ENCODE measurements around the gene APLNR. TPM values are rescaled to one million over a fixed set of nuclear protein-coding genes. Genes with fewer than 3 reads are reported as not detected.

Gene APLNR
- total and polyA plus RNA-seq, 10 of the 15 experiments (the other 5 are each of a cell fraction or from before 2014, with no cell fraction given), result 0.11 TPM; not detected in 9

DNA sequence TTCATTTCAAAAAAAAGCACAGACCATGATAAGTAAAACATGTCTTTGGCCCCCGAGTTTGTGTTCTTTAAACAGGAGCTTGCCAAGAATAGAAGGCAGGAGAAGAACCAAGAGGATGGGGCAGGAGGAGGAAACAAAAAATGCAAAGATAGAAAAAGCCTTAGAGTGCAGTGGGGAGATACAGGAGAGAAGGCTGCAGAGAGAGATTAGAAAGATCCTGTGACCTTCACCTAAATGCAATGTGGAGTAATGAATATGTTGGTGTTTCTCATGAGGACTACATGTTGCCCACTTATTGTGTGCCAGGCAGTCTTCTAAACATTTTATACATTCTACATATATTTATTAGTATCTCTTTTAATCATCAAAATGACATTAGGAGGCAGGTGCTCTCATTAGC is 2.3 kb upstream of the APLNR start:
- no peaks in the 10 kb centered on the region for H4K20me1 ChIP-seq (ENCODE audit: control insufficient read depth, insufficient read depth)
- intact Hi-C loops (cut with micrococcal nuclease; ENCODE audit: unreplicated experiment), result no loop called here
- TF ChIP-seq YBX1 (IDR thresholded peaks at IDR 0.05) (no peak), NRF1 (conservative IDR thresholded peaks at IDR 0.05; ENCODE audit: low read depth, low read length) (no peak), DPF2 (IDR thresholded peaks at IDR 0.05) (no peak), EP300 (IDR thresholded peaks at IDR 0.05; ENCODE audit: borderline replicate concordance in 1 of 2, control insufficient read depth in 1 of 2, low read depth in 2 of 2, low read length in 2 of 2) (no peak), NR2C1 (IDR thresholded peaks at IDR 0.05) (no peak), MYC (IDR thresholded peaks at IDR 0.05; ENCODE audit: insufficient read depth, insufficient read length, insufficient replicate concordance, low read length, severe bottlenecking) (no peak), BMI1 (IDR thresholded peaks at IDR 0.05; ENCODE audit: borderline replicate concordance) (no peak), NFIC (IDR thresholded peaks at IDR 0.05; ENCODE audit: low read depth, low read length) (no peak), WRNIP1 (IDR thresholded peaks at IDR 0.05; ENCODE audit: borderline replicate concordance, low read depth, low read length) (no peak), RUNX3 (IDR thresholded peaks at IDR 0.05; ENCODE audit: low read length) (no peak), ZNF384 (IDR thresholded peaks at IDR 0.05; ENCODE audit: borderline replicate concordance, low read depth, low read length) (no peak), CHD4 (IDR thresholded peaks at IDR 0.05) (no peak), RAD21 (IDR thresholded peaks at IDR 0.05; ENCODE audit: insufficient read depth, low read depth, low read length) (no peak), MTA2 (IDR thresholded peaks at IDR 0.05; ENCODE audit: low read depth) (no peak)
- TF ChIP-seq, protein P1, sequence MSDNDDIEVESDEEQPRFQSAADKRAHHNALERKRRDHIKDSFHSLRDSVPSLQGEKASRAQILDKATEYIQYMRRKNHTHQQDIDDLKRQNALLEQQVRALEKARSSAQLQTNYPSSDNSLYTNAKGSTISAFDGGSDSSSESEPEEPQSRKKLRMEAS (IDR thresholded peaks at IDR 0.05; ENCODE audit: low read depth, low read length), result no peak
- TF ChIP-seq, protein P2, sequence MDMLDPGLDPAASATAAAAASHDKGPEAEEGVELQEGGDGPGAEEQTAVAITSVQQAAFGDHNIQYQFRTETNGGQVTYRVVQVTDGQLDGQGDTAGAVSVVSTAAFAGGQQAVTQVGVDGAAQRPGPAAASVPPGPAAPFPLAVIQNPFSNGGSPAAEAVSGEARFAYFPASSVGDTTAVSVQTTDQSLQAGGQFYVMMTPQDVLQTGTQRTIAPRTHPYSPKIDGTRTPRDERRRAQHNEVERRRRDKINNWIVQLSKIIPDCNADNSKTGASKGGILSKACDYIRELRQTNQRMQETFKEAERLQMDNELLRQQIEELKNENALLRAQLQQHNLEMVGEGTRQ (IDR thresholded peaks at IDR 0.05; ENCODE audit: borderline replicate concordance, low read depth, low read length), result no peak
- H3K27ac ChIP-seq (ENCODE audit: control insufficient read depth, insufficient read depth), result no peak overlapping the region
- in situ Hi-C loops (cut with MboI), result no loop called here
- RAD21 ChIA-PET (ENCODE audit: unreplicated experiment), result interaction anchor here (1.5 kb wide), 1 partner anchor 10 kb away, joined by 3 read pairs; no protein-coding TSS in a partner anchor
- H3K9me3 ChIP-seq (replicated peaks; ENCODE audit: control insufficient read depth, insufficient read depth, low read length), result no peaks in the 10 kb centered on the region
- POLR2A ChIA-PET, result no interaction called here
- H3K79me2 ChIP-seq (ENCODE audit: control insufficient read depth, insufficient read depth, low read length), result no peaks in the 10 kb centered on the region
- H3K9ac ChIP-seq (ENCODE audit: control insufficient read depth, insufficient read depth, low read length), result no peak overlapping the region
- H3K4me3 ChIP-seq, result no peak overlapping the region
- H3K4me1 ChIP-seq (ENCODE audit: control insufficient read depth, insufficient read depth, low read length), result no peaks in the 10 kb centered on the region
- SMC1A ChIA-PET (ENCODE audit: uncharacterized antibody, unreplicated experiment), result interaction anchor here (0.6 to 2.9 kb wide), 3 partner anchors 10 to 396 kb away, joined by 3 to 8 read pairs (median 3); no protein-coding TSS in a partner anchor
- H3K4me2 ChIP-seq (ENCODE audit: control insufficient read depth, insufficient read depth), result no peak overlapping the region
- DNase-seq (ENCODE audit: low read depth, low spot score), result no peak
- H2AFZ ChIP-seq (ENCODE audit: control insufficient read depth, low read depth, low read length), result no peak overlapping the region
- peaks cover 0 to 2% of the 10 kb centered on the region in 2 experiments; a peak in 2 of 4 replicates for H3K27me3 ChIP-seq (replicated peaks in 1 of 2; ENCODE audit: control insufficient read depth in 2 of 2, insufficient read depth in 2 of 2, low read length in 1 of 2)
- no peak for ATAC-seq
- no peaks in the 10 kb centered on the region for H3K36me3 ChIP-seq (ENCODE audit: control insufficient read depth in 2 of 2, insufficient read depth in 2 of 2, low read length in 1 of 2)
- no TSS peak for BruUV-seq (replicated peaks)
- 0% methylated on average over 1 of the region's 1 CpG for WGBS (ENCODE audit: insufficient coverage, insufficient replicate concordance, low lambda C conversion rate, missing lambda C conversion rate)
- FAIRE-seq, result no peak
- CTCF ChIA-PET, result interaction anchor here (0.7 to 3.1 kb wide), 3 partner anchors 9 to 14 kb away, joined by 3 to 22 read pairs (median 4); no protein-coding TSS in a partner anchor
